ENCODE data around the gene DSCAML1. TPM values are rescaled to one million over a fixed set of nuclear protein-coding genes. Genes with fewer than 3 reads are reported as not detected.

DSCAML1 gene
- total and polyA plus RNA-seq, 4 experiments from 2014 or later: 1.00 to 1.0 TPM; not detected in 2

DNA sequence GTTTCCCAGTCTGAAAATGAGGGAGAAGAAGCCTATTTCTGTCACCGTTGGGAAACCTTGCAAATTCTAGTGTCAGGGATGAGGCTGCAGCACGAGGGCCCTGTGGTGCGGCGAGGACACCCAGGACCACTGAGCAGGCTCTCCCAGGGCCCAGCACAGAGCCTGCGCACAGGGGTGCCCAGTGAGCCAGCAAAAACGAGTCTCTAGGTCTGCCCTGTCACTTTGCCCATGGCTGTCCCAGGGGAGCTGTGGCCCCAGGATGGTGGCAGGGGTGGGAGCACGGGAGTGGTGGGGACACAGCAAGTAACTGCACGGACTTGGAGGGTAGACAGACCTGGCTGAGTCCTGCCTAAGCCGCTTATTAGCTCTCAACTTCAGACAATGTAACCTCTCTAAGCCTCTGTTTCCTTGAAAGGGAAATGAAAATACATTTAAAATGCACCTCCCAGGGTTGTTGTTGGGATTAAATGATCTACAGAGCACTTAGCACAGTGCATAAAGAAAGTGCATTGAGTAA is 44.2 kb downstream of the DSCAML1 start:
- H3K27me3 Mint-ChIP-seq: peaks cover 8 to 11% of the 10 kb centered on the region in 2 donors
- Histone ChIP-seq H3K4me3 (ENCODE audit: low read length in 2 of 2) (no peak overlapping the region), H3K27ac (ENCODE audit: low read depth, low read length) (no peak overlapping the region), H3K36me3 (ENCODE audit: insufficient read depth, low read length) (no peaks in the 10 kb centered on the region), H3K27me3 (ENCODE audit: insufficient read depth, low read length) (no peaks in the 10 kb centered on the region), H3K9me3 (ENCODE audit: control insufficient read depth in 1 of 2, low read length in 2 of 2) (no peaks in the 10 kb centered on the region), H3K4me1 (ENCODE audit: insufficient read depth, low read length) (no peaks in the 10 kb centered on the region)
- no peak for DNase-seq
- CTCF ChIA-PET (ENCODE audit: partially characterized antibody): no interaction called here
- peak overlapping the region in 1 of 7 donors; percentile 59 for H3K27ac Mint-ChIP-seq
- no peak overlapping the region for H3K4me3 Mint-ChIP-seq
- H3K36me3 Mint-ChIP-seq: no peaks in the 10 kb centered on the region
- no peaks in the 10 kb centered on the region for H3K4me1 Mint-ChIP-seq
- no peaks in the 10 kb centered on the region for H3K9me3 Mint-ChIP-seq
- POLR2A ChIA-PET (ENCODE audit: partially characterized antibody): no interaction called here
- intact Hi-C loops (cut with micrococcal nuclease): no loop called here

GRCh38 chr11:117752071-117752470 is 44.9 kb downstream of the DSCAML1 start:
- H3K27me3 ChIP-seq (ENCODE audit: insufficient read depth, low read length): no peaks in the 10 kb centered on the region
- CTCF ChIA-PET (ENCODE audit: partially characterized antibody): no interaction called here
- no peaks in the 10 kb centered on the region for H3K4me1 Mint-ChIP-seq
- no peak overlapping the region for H3K4me3 ChIP-seq (ENCODE audit: low read length in 2 of 2)
- no peaks in the 10 kb centered on the region for H3K9me3 Mint-ChIP-seq
- peaks cover 8 to 11% of the 10 kb centered on the region in 2 donors for H3K27me3 Mint-ChIP-seq
- POLR2A ChIA-PET (ENCODE audit: partially characterized antibody): no interaction called here
- no peak overlapping the region for H3K27ac Mint-ChIP-seq
- intact Hi-C loops (cut with micrococcal nuclease): no loop called here
- DNase-seq: no peak
- no peaks in the 10 kb centered on the region for H3K36me3 Mint-ChIP-seq
- no peaks in the 10 kb centered on the region for H3K4me1 ChIP-seq (ENCODE audit: insufficient read depth, low read length)
- no peaks in the 10 kb centered on the region for H3K36me3 ChIP-seq (ENCODE audit: insufficient read depth, low read length)
- no peak overlapping the region for H3K27ac ChIP-seq (ENCODE audit: low read depth, low read length)
- no peaks in the 10 kb centered on the region for H3K9me3 ChIP-seq (ENCODE audit: control insufficient read depth in 1 of 2, low read length in 2 of 2)
- no peak overlapping the region for H3K4me3 Mint-ChIP-seq

- no peaks in the 10 kb centered on the region for H3K36me3 Mint-ChIP-seq
- Histone ChIP-seq H3K4me1 (ENCODE audit: insufficient read depth, low read length) (no peaks in the 10 kb centered on the region), H3K27ac (ENCODE audit: low read depth, low read length) (no peak overlapping the region), H3K27me3 (ENCODE audit: insufficient read depth, low read length) (no peaks in the 10 kb centered on the region), H3K36me3 (ENCODE audit: insufficient read depth, low read length) (no peaks in the 10 kb centered on the region), H3K9me3 (ENCODE audit: control insufficient read depth in 1 of 2, low read length in 2 of 2) (no peaks in the 10 kb centered on the region), H3K4me3 (ENCODE audit: low read length in 2 of 2) (no peak overlapping the region)
- ChIA-PET CTCF (ENCODE audit: partially characterized antibody) (no interaction called here), POLR2A (ENCODE audit: partially characterized antibody) (no interaction called here)
- no peaks in the 10 kb centered on the region for H3K4me1 Mint-ChIP-seq
- no peak for DNase-seq
- intact Hi-C loops (cut with micrococcal nuclease): no loop called here
- no peak overlapping the region for H3K4me3 Mint-ChIP-seq
- no peaks in the 10 kb centered on the region for H3K9me3 Mint-ChIP-seq
- peaks cover 2 to 14% of the 10 kb centered on the region in 2 donors for H3K27me3 Mint-ChIP-seq
- H3K27ac Mint-ChIP-seq: no peak overlapping the region
These were observed 45.9 kb downstream of the DSCAML1 start for GRCh38 chr11:117750916-117751662.

GRCh38 chr11:117750357-117750756 is 46.7 kb downstream of the DSCAML1 start:
- H3K9me3 ChIP-seq (ENCODE audit: control insufficient read depth in 1 of 2, low read length in 2 of 2): no peaks in the 10 kb centered on the region
- Mint-ChIP-seq H3K36me3 (no peaks in the 10 kb centered on the region), H3K4me3 (no peak overlapping the region), H3K9me3 (peaks cover 0 to 2% (median 0%) of the 10 kb centered on the region in 8 donors), H3K4me1 (no peaks in the 10 kb centered on the region), H3K27ac (no peak overlapping the region), H3K27me3 (peaks cover 2 to 14% of the 10 kb centered on the region in 2 donors)
- no peak overlapping the region for H3K27ac ChIP-seq (ENCODE audit: low read depth, low read length)
- no peak for DNase-seq
- no peaks in the 10 kb centered on the region for H3K4me1 ChIP-seq (ENCODE audit: insufficient read depth, low read length)
- intact Hi-C loops (cut with micrococcal nuclease): no loop called here
- CTCF ChIA-PET (ENCODE audit: partially characterized antibody): no interaction called here
- H3K36me3 ChIP-seq (ENCODE audit: insufficient read depth, low read length): no peaks in the 10 kb centered on the region
- POLR2A ChIA-PET (ENCODE audit: partially characterized antibody): no interaction called here
- H3K27me3 ChIP-seq (ENCODE audit: insufficient read depth, low read length): no peaks in the 10 kb centered on the region
- H3K4me3 ChIP-seq (ENCODE audit: low read length in 2 of 2): no peak overlapping the region

DNA sequence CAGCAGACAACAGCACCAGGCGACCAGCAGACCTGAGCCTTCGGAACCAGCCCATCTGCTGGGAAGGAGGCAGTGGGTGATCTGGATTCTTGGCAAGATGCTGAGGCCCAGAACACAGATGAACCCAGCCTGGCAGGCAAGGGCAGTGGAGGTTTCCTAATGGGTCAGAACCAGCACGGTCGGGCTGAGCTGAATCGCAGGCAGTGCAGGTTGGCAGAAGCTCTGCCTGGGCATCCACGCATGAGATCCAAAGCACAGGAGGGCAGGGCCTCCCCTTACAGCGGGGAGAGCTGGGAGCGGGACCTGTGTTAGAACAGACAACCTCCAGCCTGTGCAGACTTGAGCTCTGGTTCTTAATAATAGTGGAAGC is 47.5 kb downstream of the DSCAML1 start:
- Histone ChIP-seq H3K27ac (ENCODE audit: low read depth, low read length) (no peak overlapping the region), H3K36me3 (ENCODE audit: insufficient read depth, low read length) (no peaks in the 10 kb centered on the region), H3K27me3 (ENCODE audit: insufficient read depth, low read length) (no peaks in the 10 kb centered on the region), H3K9me3 (ENCODE audit: control insufficient read depth in 1 of 2, low read length in 2 of 2) (no peaks in the 10 kb centered on the region), H3K4me1 (ENCODE audit: insufficient read depth, low read length) (no peaks in the 10 kb centered on the region), H3K4me3 (ENCODE audit: low read length in 2 of 2) (no peak overlapping the region)
- Mint-ChIP-seq H3K9me3 (peaks cover 0 to 2% (median 0%) of the 10 kb centered on the region in 8 donors), H3K4me1 (no peaks in the 10 kb centered on the region), H3K27ac (no peak overlapping the region), H3K4me3 (no peak overlapping the region), H3K27me3 (peaks cover 2 to 14% of the 10 kb centered on the region in 2 donors), H3K36me3 (no peaks in the 10 kb centered on the region)
- CTCF ChIA-PET (ENCODE audit: partially characterized antibody): no interaction called here
- intact Hi-C loops (cut with micrococcal nuclease): no loop called here
- POLR2A ChIA-PET (ENCODE audit: partially characterized antibody): no interaction called here
- no peak for DNase-seq

GRCh38 chr11:117748771-117749540 is 48.1 kb downstream of the DSCAML1 start:
- POLR2A ChIA-PET (ENCODE audit: partially characterized antibody): no interaction called here
- Histone ChIP-seq H3K27ac (ENCODE audit: low read depth, low read length) (no peak overlapping the region), H3K4me1 (ENCODE audit: insufficient read depth, low read length) (no peaks in the 10 kb centered on the region), H3K27me3 (ENCODE audit: insufficient read depth, low read length) (no peaks in the 10 kb centered on the region), H3K4me3 (ENCODE audit: low read length in 2 of 2) (no peak overlapping the region), H3K36me3 (ENCODE audit: insufficient read depth, low read length) (no peaks in the 10 kb centered on the region), H3K9me3 (ENCODE audit: control insufficient read depth in 1 of 2, low read length in 2 of 2) (no peaks in the 10 kb centered on the region)
- CTCF ChIA-PET (ENCODE audit: partially characterized antibody): no interaction called here
- Mint-ChIP-seq H3K36me3 (no peaks in the 10 kb centered on the region), H3K27me3 (peaks cover 2 to 12% of the 10 kb centered on the region in 2 donors), H3K27ac (no peak overlapping the region), H3K4me1 (no peaks in the 10 kb centered on the region), H3K9me3 (peaks cover 0 to 2% (median 0%) of the 10 kb centered on the region in 8 donors), H3K4me3 (no peak overlapping the region)
- DNase-seq: no peak
- intact Hi-C loops (cut with micrococcal nuclease): no loop called here

DNA sequence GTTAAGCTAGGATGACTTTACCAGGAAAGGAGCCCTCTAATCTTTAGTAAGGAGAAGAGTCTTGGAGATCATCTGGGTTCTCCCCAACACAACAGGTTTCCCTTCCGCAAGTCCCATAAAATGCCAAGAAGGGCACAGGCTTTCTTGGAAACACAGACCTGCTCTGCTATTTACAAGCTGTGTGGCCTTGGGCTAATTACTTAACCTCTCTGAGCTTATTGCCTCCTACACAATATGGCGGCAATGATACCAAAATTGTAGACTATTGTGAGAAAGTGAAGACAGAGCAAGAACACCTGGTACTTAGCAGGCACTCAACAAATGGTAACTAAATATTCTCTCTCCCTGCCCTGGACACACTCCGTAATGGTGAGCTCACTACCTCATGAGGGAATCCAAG is 49.1 kb downstream of the DSCAML1 start:
- H3K27ac Mint-ChIP-seq: peak overlapping the region in 1 of 7 donors; percentile 37

More for the DNA sequence above, 49.1 kb downstream of the DSCAML1 start:
- ChIA-PET POLR2A (ENCODE audit: partially characterized antibody) (no interaction called here), CTCF (ENCODE audit: partially characterized antibody) (no interaction called here)
- no peaks in the 10 kb centered on the region for H3K9me3 ChIP-seq (ENCODE audit: control insufficient read depth in 1 of 2, low read length in 2 of 2)
- Mint-ChIP-seq H3K27me3 (peaks cover 9 to 16% of the 10 kb centered on the region in 2 donors), H3K9me3 (peaks cover 0 to 2% (median 0%) of the 10 kb centered on the region in 8 donors), H3K36me3 (no peaks in the 10 kb centered on the region), H3K4me1 (no peaks in the 10 kb centered on the region), H3K4me3 (no peak overlapping the region)
- H3K27me3 ChIP-seq (ENCODE audit: insufficient read depth, low read length): no peaks in the 10 kb centered on the region
- H3K27ac ChIP-seq (ENCODE audit: low read depth, low read length): no peak overlapping the region
- H3K4me3 ChIP-seq (ENCODE audit: low read length in 2 of 2): no peak overlapping the region
- no peak for DNase-seq
- intact Hi-C loops (cut with micrococcal nuclease): no loop called here
- H3K4me1 ChIP-seq (ENCODE audit: insufficient read depth, low read length): no peaks in the 10 kb centered on the region
- H3K36me3 ChIP-seq (ENCODE audit: insufficient read depth, low read length): no peaks in the 10 kb centered on the region
